HepG2 (cell line): Measurements from ENCODE around the gene DNMT3A. TPM values are rescaled to one million over a fixed set of nuclear protein-coding genes. Genes with fewer than 3 reads are reported as not detected.

ENCODE experiments used
- ATAC-seq: fragments of 200-7000 bp; cut with Tn5 transposase; 3 replicates; pipeline ENCODE4 v1.9.1; 2020; ENCODE audit warnings: mild to moderate bottlenecking, moderate library complexity
- BruUV-seq: library from RNA; stranded (reverse); fragments of 400-500 nt; replicated peaks from 2 replicates; lab custom pipeline; 2021; lab: Mats Ljungman, UMichigan
- CTCF ChIA-PET: fragments of 300-600 bp; formaldehyde crosslinking; extraction: SDS; loops from one replicate; lab custom pipeline; 2021; ENCODE audit warnings: low total read pairs, inconsistent platforms, low intra/inter-chr PET ratio; lab: Yijun Ruan, JAX
- POLR2A ChIA-PET: fragments of 350-600 bp; sonication (Branson Sonifier 250); formaldehyde crosslinking; loops from one replicate; lab custom pipeline; 2020; ENCODE audit warnings: antibody characterized with exemption, inconsistent platforms; lab: Yijun Ruan, JAX
- DNase-seq: peaks from one replicate; pipeline ENCODE4 v3.0.0-alpha.2; 2015; ENCODE audit warnings: low spot score
- FAIRE-seq: peaks from 3 replicates; lab custom pipeline; 2011; peaks lifted over from hg19 to GRCh38; lab: Jason Lieb, UNC
- H2AFZ ChIP-seq: one replicate; pipeline ENCODE4 v1.6.1; 2011; ENCODE audit warnings: low read length, inconsistent platforms
- H3K27ac ChIP-seq: fragments of 300-600 bp; 3 replicates; pipeline ENCODE4 v1.8.0; 2011; ENCODE audit warnings: mixed run types, mild to moderate bottlenecking, mixed read lengths, low read length, inconsistent platforms; ENCODE audit not compliant: insufficient read depth; ENCODE audit errors: extremely low read length
- H3K27me3 ChIP-seq, 2 experiments: fragments of 200-600 bp in 1 of 2; 2 replicates in 1 of 2; 3 replicates in 1 of 2; pipeline versions ENCODE4 v1.6.0 to v1.8.0; 2011; ENCODE audit warnings: low read length in 2 of 2, mild to moderate bottlenecking in 2 of 2, moderate library complexity in 2 of 2, inconsistent platforms in 1 of 2; ENCODE audit not compliant: insufficient read depth in 2 of 2, control insufficient read depth in 1 of 2
- H3K36me3 ChIP-seq, 2 experiments: fragments of 200-600 bp in 1 of 2; replicated peaks in 1 of 2; 2 replicates in 1 of 2; 3 replicates in 1 of 2; pipeline versions ENCODE4 v1.5.1 to v1.8.0; 2011; ENCODE audit warnings: low read length in 2 of 2, inconsistent platforms in 1 of 2; ENCODE audit not compliant: insufficient read depth in 2 of 2, control insufficient read depth in 1 of 2
- H3K4me1 ChIP-seq: 2 replicates; pipeline ENCODE4 v1.5.1; 2012; ENCODE audit warnings: low read length, inconsistent platforms; ENCODE audit not compliant: insufficient read depth
- H3K4me2 ChIP-seq: 2 replicates; pipeline ENCODE4 v1.6.0; 2011; ENCODE audit warnings: low read depth, low read length, inconsistent platforms
- H3K4me3 ChIP-seq, 3 experiments: fragments of 200-600 bp in 1 of 3; sonication (generic), shearing (Covaris generic) in 1 of 3; replicated peaks in 1 of 3; 2 replicates each; pipeline ENCODE4 v1.5.1; 2011 to 2016; ENCODE audit warnings: low read length in 3 of 3, inconsistent platforms in 2 of 3, low read depth in 2 of 3, mild to moderate bottlenecking in 2 of 3, control low read depth in 1 of 3, mixed read lengths in 1 of 3; ENCODE audit not compliant: insufficient read depth in 1 of 3
- H3K79me2 ChIP-seq: one replicate; pipeline ENCODE4 v1.6.1; 2011; ENCODE audit warnings: low read length, inconsistent platforms; ENCODE audit not compliant: insufficient read depth
- H3K9ac ChIP-seq: 2 replicates; pipeline ENCODE4 v1.6.0; 2011; ENCODE audit warnings: mild to moderate bottlenecking, low read depth, low read length, inconsistent platforms; ENCODE audit not compliant: insufficient read depth
- H3K9me3 ChIP-seq: 2 replicates; pipeline ENCODE4 v1.5.1; 2012; ENCODE audit warnings: mild to moderate bottlenecking, low read length
- H4K20me1 ChIP-seq: 2 replicates; pipeline ENCODE4 v1.6.0; 2011; ENCODE audit warnings: inconsistent platforms, mild to moderate bottlenecking, low read length, moderate library complexity; ENCODE audit not compliant: insufficient read depth
- POLR2A ChIP-seq, 2 experiments: IDR thresholded peaks; 2 replicates each; pipeline ENCODE4 v1.6.1; 2011; ENCODE audit warnings: low read depth in 2 of 2, low read length in 2 of 2, mild to moderate bottlenecking in 1 of 2, moderate library complexity in 1 of 2; ENCODE audit not compliant: insufficient read depth in 1 of 2
- RFX1 ChIP-seq: fragments of 450-650 bp; IDR thresholded peaks from 2 replicates; pipeline ENCODE4 v1.6.1; 2017
- TCF7 ChIP-seq: sonication (generic); IDR thresholded peaks from 2 replicates; pipeline ENCODE4 v1.6.1; 2016; ENCODE audit warnings: antibody characterized with exemption, low read depth
- ZNF329 ChIP-seq: sonication (generic); formaldehyde crosslinking; IDR thresholded peaks from 2 replicates; pipeline ENCODE4 v1.9.0; 2021; ENCODE audit warnings: low read depth, mild to moderate bottlenecking, missing genetic modification reagents
- ZNF350 ChIP-seq: sonication (generic); formaldehyde crosslinking; IDR thresholded peaks from 2 replicates; pipeline ENCODE4 v1.4.0; 2020; ENCODE audit warnings: mild to moderate bottlenecking, low read depth, missing genetic modification reagents, borderline replicate concordance
- ZNF572 ChIP-seq: sonication (generic); formaldehyde crosslinking; IDR thresholded peaks from 2 replicates; pipeline ENCODE4 v1.5.1; 2020; ENCODE audit warnings: mild to moderate bottlenecking, missing genetic modification reagents
- WGBS: methylation state at CpG from one replicate; pipeline ENCODE4 v1.1.6; 2017; ENCODE audit warnings: low lambda C conversion rate; 5-methylcytosine and 5-hydroxymethylcytosine counted together
- in situ Hi-C: cut with HindIII; loops from 2 replicates; pipeline ENCODE4 v1.10.0; 2017; ENCODE audit warnings: low pct_unique_long_range_greater_than_20kb; ENCODE audit not compliant: extremely low pct_ligation_motif_present
- intact Hi-C: fragments of 100-400 bp; cut with micrococcal nuclease; formaldehyde crosslinking; loops from one replicate; pipeline ENCODE4 v1.10.0; 2022; ENCODE audit not compliant: unreplicated experiment
- polyA plus RNA-seq, 8 experiments: library from polyadenylated mRNA; depleted of rRNA in 3 of 8; stranded (reverse) in 7 of 8; unstranded in 1 of 8; fragments of >200 nt; fragmentation: Illumina TruSeq in 4 of 8; extraction: Trizol in 4 of 8; gene quantifications; 2 replicates each; pipeline versions ENCODE4 v1.2.1 to v1.2.3, GENCODE V29; 2011 to 2016; ENCODE audit warnings: low read depth in 4 of 8, missing spikeins in 1 of 8, mixed read lengths in 1 of 8; ENCODE audit not compliant: insufficient read depth in 1 of 8
- total RNA-seq, 5 experiments: library from RNA; depleted of rRNA; stranded (reverse); fragments of >200 nt; fragmentation: Illumina TruSeq; extraction: Trizol; gene quantifications; 2 replicates each; pipeline ENCODE4 v1.2.3, GENCODE V29; 2016; ENCODE audit warnings: low read depth in 1 of 5

Gene DNMT3A
- total and polyA plus RNA-seq, 2 of the 13 experiments (the other 11 are each of a cell fraction or from before 2014, with no cell fraction given): 14.7 to 29.1 TPM

DNA sequence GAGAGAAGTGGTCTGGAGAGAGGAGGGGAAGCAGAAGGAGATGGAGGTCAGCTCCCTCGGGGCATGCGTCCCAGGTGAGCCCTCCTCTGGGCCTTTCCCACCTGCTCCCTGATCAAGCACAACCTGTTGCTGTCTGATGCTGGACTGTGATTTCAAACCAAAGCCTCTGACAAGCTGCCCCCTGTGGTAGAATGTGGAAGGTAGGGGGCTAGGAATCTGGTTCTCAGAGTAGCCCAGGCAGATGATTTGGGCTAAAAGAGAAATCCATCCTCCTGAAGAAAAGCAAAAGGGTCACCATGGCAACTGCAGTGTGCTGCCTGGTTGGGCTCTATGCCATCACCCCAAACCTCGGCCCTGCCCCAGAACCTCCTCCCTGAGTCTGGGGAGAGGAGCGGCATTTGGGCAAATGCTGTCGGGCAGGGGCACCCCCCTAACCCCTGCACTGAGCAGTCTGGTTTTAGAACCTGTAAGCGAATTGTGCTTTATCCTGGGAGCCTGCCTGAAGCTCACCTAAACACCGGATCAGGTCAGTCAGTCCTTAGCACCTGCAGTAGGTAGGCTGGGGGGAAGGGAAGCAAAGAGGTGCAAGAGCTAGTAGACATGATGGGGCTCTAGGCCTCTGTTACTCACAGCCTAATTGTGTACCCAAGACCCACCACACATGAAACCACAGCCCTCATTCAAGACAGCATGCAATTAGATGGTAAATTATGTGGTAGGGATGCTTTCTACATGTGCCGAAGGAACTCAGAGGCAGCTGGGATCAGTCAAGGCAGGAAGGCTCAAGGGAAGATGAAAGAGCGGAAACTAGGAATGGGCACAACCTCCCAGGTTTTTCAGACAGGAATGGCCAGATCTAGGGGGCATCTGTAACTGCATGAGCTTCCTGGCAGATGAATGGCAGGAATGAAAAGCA is 83.5 kb downstream of the DNMT3A start:
- TF ChIP-seq ZNF329 (CRISPR knock-in tag) (peak; percentile 98), TCF7 (no peak)
- Histone ChIP-seq H3K79me2 (no peaks in the 10 kb centered on the region), H3K9ac (no peak overlapping the region), H4K20me1 (no peaks in the 10 kb centered on the region), H3K36me3 (no peaks in the 10 kb centered on the region), H3K4me1 (peaks cover 47% of the 10 kb centered on the region), H3K4me2 (no peak overlapping the region), H3K9me3 (no peaks in the 10 kb centered on the region), H3K27ac (no peak overlapping the region), H2AFZ (no peak overlapping the region), H3K27me3 (no peaks in the 10 kb centered on the region), H3K4me3 (no peak overlapping the region)
- intact Hi-C loops (no loop called here), in situ Hi-C loops (no loop called here)
- ChIA-PET POLR2A (interaction anchor here (0.6 kb wide), 1 partner anchor 30 kb away, joined by 3 read pairs; no protein-coding TSS in a partner anchor), CTCF (no interaction called here)
- FAIRE-seq: no peak
- ATAC-seq: peak; percentile 46
- no peak for DNase-seq
- 85% methylated on average over 8 of the region's 9 CpGs for WGBS
- no TSS peak for BruUV-seq

DNA sequence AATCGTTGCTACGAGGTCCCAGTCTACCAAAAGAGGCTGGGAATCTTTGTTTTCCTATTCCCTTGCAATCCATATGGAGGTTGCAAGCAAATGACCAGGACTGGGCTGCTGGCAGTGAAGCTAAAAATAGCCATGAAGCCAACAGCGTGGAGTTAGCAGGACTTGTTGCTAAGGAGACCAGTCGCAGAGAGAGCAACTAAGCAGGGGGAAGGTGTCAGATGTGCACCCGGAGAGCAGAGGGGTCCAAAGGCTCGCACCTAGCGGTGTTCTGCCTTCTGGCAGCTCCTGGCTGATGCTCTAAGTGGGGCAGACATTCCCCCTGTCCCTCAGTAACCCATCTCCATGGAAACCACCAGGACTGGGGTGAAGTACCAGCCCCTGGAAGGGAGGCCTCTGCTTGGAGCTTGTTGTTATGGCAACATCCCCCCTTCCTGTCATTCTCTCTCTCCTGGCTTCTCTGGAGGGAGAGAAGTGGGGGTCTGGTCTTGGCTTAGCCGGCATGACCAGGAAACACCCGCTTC is 84.6 kb downstream of the DNMT3A start:
- Histone ChIP-seq H3K9me3 (no peaks in the 10 kb centered on the region), H2AFZ (no peak overlapping the region), H3K4me2 (no peak overlapping the region), H3K4me3 (no peak overlapping the region), H3K27me3 (no peaks in the 10 kb centered on the region), H4K20me1 (no peaks in the 10 kb centered on the region), H3K79me2 (no peaks in the 10 kb centered on the region), H3K27ac (no peak overlapping the region), H3K4me1 (peaks cover 46% of the 10 kb centered on the region), H3K36me3 (no peaks in the 10 kb centered on the region), H3K9ac (no peak overlapping the region)
- TF ChIP-seq ZNF572 (CRISPR knock-in tag): no peak
- peak in 1 of 2 experiments; percentile 28; a peak in 1 of 4 replicates for TF ChIP-seq POLR2A (IDR thresholded peaks at IDR 0.05; ENCODE audit: insufficient read depth in 1 of 2, low read depth in 2 of 2, low read length in 2 of 2)
- TF ChIP-seq RFX1: peak; percentile 51
- TF ChIP-seq ZNF350 (CRISPR knock-in tag): no peak
- no peak for FAIRE-seq
- ChIA-PET POLR2A (no interaction called here), CTCF (no interaction called here)
- peak; percentile 5; the same call in 2 of the 3 replicates for ATAC-seq
- intact Hi-C loops (no loop called here), in situ Hi-C loops (no loop called here)
- no TSS peak for BruUV-seq
- 50% methylated on average over 9 of the region's 9 CpGs for WGBS
- DNase-seq: no peak
